ENCODE results near the gene BCL2L2. TPM values are rescaled to one million over a fixed set of nuclear protein-coding genes. Genes with fewer than 3 reads are reported as not detected.

The BCL2L2 gene
- total RNA-seq, 2 experiments from 2014 or later: 8.6 to 18.0 TPM

DNA sequence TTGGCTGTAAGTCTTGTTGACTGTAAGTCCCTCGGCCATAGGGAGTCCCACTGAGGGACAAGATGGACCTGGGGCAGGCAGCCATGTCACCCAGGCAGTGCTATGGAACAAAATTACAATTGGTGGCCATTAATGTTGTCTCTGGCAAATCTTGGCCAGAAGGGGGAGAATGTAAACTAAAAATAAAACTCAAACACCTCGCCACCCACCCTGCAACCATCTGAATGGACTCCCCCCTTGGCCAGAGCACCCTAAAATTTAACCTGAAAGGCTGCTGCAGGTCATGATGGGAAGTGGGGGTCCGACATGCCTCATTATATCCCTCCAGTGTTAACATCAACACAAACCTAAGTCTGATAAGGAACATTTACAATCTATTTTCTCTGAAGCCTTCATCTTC is 37.8 kb downstream of the BCL2L2 start:
- Histone ChIP-seq H4K20me1 (ENCODE audit: insufficient read depth, low read length) (no peaks in the 10 kb centered on the region), H3K4me1 (ENCODE audit: insufficient read depth, low read length, poor library complexity, severe bottlenecking) (no peaks in the 10 kb centered on the region), H3K4me3 (ENCODE audit: low read depth, low read length, poor library complexity, severe bottlenecking) (no peak overlapping the region), H3K79me2 (ENCODE audit: insufficient read depth, low read depth, low read length) (no peaks in the 10 kb centered on the region), H3K9me2 (ENCODE audit: insufficient read depth, low read length) (no peaks in the 10 kb centered on the region), H3K9me3 (ENCODE audit: low read length) (peaks cover 11% of the 10 kb centered on the region), H2AFZ (ENCODE audit: low read length) (no peak overlapping the region), H3K4me2 (ENCODE audit: low read length) (no peak overlapping the region), H3K27ac (ENCODE audit: low read depth, low read length, poor library complexity, severe bottlenecking) (no peak overlapping the region), H3K36me3 (ENCODE audit: insufficient read depth, low read length) (no peaks in the 10 kb centered on the region)
- BruUV-seq (replicated peaks): no TSS peak
- intact Hi-C loops (cut with micrococcal nuclease; ENCODE audit: unreplicated experiment): no loop called here
- POLR2A ChIA-PET: no interaction called here
- CTCF ChIA-PET (ENCODE audit: unreplicated experiment): no interaction called here
- DNase-seq (ENCODE audit: low spot score): no peak
- TF ChIP-seq, protein P1, sequence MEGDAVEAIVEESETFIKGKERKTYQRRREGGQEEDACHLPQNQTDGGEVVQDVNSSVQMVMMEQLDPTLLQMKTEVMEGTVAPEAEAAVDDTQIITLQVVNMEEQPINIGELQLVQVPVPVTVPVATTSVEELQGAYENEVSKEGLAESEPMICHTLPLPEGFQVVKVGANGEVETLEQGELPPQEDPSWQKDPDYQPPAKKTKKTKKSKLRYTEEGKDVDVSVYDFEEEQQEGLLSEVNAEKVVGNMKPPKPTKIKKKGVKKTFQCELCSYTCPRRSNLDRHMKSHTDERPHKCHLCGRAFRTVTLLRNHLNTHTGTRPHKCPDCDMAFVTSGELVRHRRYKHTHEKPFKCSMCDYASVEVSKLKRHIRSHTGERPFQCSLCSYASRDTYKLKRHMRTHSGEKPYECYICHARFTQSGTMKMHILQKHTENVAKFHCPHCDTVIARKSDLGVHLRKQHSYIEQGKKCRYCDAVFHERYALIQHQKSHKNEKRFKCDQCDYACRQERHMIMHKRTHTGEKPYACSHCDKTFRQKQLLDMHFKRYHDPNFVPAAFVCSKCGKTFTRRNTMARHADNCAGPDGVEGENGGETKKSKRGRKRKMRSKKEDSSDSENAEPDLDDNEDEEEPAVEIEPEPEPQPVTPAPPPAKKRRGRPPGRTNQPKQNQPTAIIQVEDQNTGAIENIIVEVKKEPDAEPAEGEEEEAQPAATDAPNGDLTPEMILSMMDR (conservative IDR thresholded peaks at IDR 0.05; ENCODE audit: low read length): peak; percentile 22; the same call in 1 of the 2 replicates
- no peak for TF ChIP-seq EZH2phosphoT487 (IDR thresholded peaks at IDR 0.05; ENCODE audit: borderline replicate concordance, low read depth, low read length)

DNA sequence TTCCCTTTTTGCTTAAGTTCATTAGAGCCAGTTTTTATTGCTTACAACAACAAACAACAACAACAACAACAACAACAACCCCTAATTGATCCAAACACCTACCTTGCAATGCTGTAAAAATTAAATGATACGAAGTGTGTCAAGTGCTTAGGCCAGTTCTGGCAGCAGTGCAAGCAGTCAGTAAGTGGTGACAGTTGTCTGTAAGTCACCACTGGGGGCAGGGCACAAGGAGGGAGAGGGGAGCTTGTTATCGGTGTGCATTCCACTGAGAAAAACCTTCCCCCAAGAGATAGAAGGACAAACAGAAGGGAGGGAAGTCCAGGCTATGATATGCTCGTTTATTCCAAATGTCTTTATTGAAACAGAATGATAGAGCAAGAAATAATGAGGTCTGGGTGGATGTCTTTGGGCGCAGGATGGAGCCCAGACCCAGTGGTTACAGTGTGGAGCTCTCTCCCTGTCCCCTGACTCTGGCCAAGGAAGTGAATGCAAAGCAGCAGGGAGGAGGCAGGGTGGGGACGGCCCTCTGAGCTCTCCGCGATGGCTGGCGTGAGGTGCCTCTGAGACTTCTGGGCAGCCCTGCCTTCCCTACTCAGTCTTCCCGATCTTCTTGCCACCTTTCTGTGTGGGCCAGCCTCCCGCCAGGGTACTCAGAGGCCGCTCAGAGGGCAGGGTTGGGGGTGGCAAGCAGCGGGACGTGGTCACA is 39.5 kb downstream of the BCL2L2 start:
- H2AFZ ChIP-seq (ENCODE audit: low read length): no peak overlapping the region
- CTCF ChIA-PET (ENCODE audit: unreplicated experiment): no interaction called here
- POLR2A ChIA-PET: no interaction called here
- no TSS peak for BruUV-seq (replicated peaks)
- no peaks in the 10 kb centered on the region for H3K9me3 ChIP-seq (ENCODE audit: low read length)
- no peaks in the 10 kb centered on the region for H3K79me2 ChIP-seq (ENCODE audit: insufficient read depth, low read depth, low read length)
- no peak overlapping the region for H3K4me2 ChIP-seq (ENCODE audit: low read length)
- no peaks in the 10 kb centered on the region for H4K20me1 ChIP-seq (ENCODE audit: insufficient read depth, low read length)
- no peak overlapping the region for H3K4me3 ChIP-seq (ENCODE audit: low read depth, low read length, poor library complexity, severe bottlenecking)
- H3K27ac ChIP-seq (ENCODE audit: low read depth, low read length, poor library complexity, severe bottlenecking): no peak overlapping the region
- no peaks in the 10 kb centered on the region for H3K4me1 ChIP-seq (ENCODE audit: insufficient read depth, low read length, poor library complexity, severe bottlenecking)
- intact Hi-C loops (cut with micrococcal nuclease; ENCODE audit: unreplicated experiment): no loop called here
- H3K9me2 ChIP-seq (ENCODE audit: insufficient read depth, low read length): no peaks in the 10 kb centered on the region
- no peaks in the 10 kb centered on the region for H3K36me3 ChIP-seq (ENCODE audit: insufficient read depth, low read length)
- TF ChIP-seq EZH2phosphoT487 (IDR thresholded peaks at IDR 0.05; ENCODE audit: borderline replicate concordance, low read depth, low read length): no peak
- TF ChIP-seq, protein P1 (conservative IDR thresholded peaks at IDR 0.05; ENCODE audit: low read length): no peak
- DNase-seq (ENCODE audit: low spot score): no peak

DNA sequence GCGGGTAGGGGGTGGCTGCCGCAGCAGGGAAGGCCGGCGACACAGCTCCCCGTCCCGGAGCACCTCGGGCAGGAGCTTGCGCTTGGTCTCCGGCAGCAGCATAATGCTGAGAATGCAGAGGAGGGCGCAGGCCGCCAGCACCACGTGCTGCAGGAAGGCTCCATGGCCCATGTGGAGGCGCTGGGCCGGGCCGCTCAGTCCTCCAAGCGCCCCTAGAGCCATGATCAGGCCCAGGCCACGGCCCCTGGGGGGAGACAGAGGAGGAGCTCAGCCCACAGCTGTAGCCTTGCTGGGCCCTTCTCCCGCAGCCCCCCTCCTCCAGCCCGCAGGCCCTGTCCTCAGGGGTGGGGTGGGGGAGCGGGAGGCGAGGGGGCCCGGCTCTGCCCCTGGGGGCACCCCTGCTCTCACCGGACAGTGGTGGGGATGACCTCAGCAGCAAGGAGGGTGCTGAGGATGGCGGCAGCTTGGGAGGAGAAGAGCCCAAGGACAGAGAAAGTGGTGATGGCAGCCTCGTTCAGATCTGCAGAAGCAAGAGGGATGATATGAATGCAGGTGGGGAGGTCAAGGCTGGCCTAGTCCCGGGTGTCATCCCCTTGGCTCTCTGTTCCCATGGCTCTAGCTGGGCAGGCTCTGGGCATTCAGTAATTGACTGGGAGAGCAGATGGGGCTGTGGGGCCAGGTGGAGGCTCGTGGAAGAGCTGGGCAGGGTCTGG is 40.2 kb downstream of the BCL2L2 start:
- CTCF ChIA-PET (ENCODE audit: unreplicated experiment): no interaction called here
- intact Hi-C loops (cut with micrococcal nuclease; ENCODE audit: unreplicated experiment): no loop called here
- no peaks in the 10 kb centered on the region for H3K9me3 ChIP-seq (ENCODE audit: low read length)
- H3K4me1 ChIP-seq (ENCODE audit: insufficient read depth, low read length, poor library complexity, severe bottlenecking): no peaks in the 10 kb centered on the region
- POLR2A ChIA-PET: no interaction called here
- no peaks in the 10 kb centered on the region for H3K9me2 ChIP-seq (ENCODE audit: insufficient read depth, low read length)
- no peaks in the 10 kb centered on the region for H4K20me1 ChIP-seq (ENCODE audit: insufficient read depth, low read length)
- H3K79me2 ChIP-seq (ENCODE audit: insufficient read depth, low read depth, low read length): no peaks in the 10 kb centered on the region
- no peaks in the 10 kb centered on the region for H3K36me3 ChIP-seq (ENCODE audit: insufficient read depth, low read length)
- H3K4me3 ChIP-seq (ENCODE audit: low read depth, low read length, poor library complexity, severe bottlenecking): no peak overlapping the region
- DNase-seq (ENCODE audit: low spot score): no peak
- H3K4me2 ChIP-seq (ENCODE audit: low read length): no peak overlapping the region
- no peak overlapping the region for H2AFZ ChIP-seq (ENCODE audit: low read length)
- TF ChIP-seq, protein P1 (conservative IDR thresholded peaks at IDR 0.05; ENCODE audit: low read length): no peak
- BruUV-seq (replicated peaks): no TSS peak
- H3K27ac ChIP-seq (ENCODE audit: low read depth, low read length, poor library complexity, severe bottlenecking): no peak overlapping the region
